K562 (cell line): ENCODE data around the gene ANKRD11. TPM values are rescaled to one million over a fixed set of nuclear protein-coding genes. Genes with fewer than 3 reads are reported as not detected.

Experiments
- FOS ChIP-seq: IDR thresholded peaks from 3 replicates; pipeline ENCODE4 v1.6.1; 2011; ENCODE audit not compliant: insufficient read length; ENCODE audit errors: extremely low read depth
- HEY1 ChIP-seq: fragments of 250-450 bp; sonication (Bioruptor Pico); IDR thresholded peaks from 2 replicates; pipeline ENCODE4 v1.5.0; 2020; ENCODE audit warnings: mild to moderate bottlenecking, moderate library complexity, borderline replicate concordance
- ILK ChIP-seq: fragments of 450-650 bp; IDR thresholded peaks from 2 replicates; pipeline ENCODE4 v1.6.1; 2016; ENCODE audit warnings: missing genetic modification characterization, low read depth, mild to moderate bottlenecking, missing compliant biosample characterization, moderate library complexity, borderline replicate concordance
- MCM5 ChIP-seq: fragments of 450-650 bp; IDR thresholded peaks from 2 replicates; pipeline ENCODE4 v1.6.1; 2016; ENCODE audit warnings: low read depth
- PTTG1 ChIP-seq: fragments of 450-650 bp; IDR thresholded peaks from 2 replicates; pipeline ENCODE4 v1.6.1; 2016; ENCODE audit warnings: low read depth, mild to moderate bottlenecking, missing genetic modification characterization, missing compliant biosample characterization
- SIX5 ChIP-seq, 2 experiments: IDR thresholded peaks; 2 replicates each; pipeline ENCODE4 v1.6.1; 2011; ENCODE audit warnings: low read length in 2 of 2, borderline replicate concordance in 1 of 2, low read depth in 1 of 2, mild to moderate bottlenecking in 1 of 2, moderate library complexity in 1 of 2; ENCODE audit not compliant: insufficient read depth in 1 of 2
- SP2 ChIP-seq: IDR thresholded peaks from 2 replicates; pipeline ENCODE4 v1.6.1; 2011; ENCODE audit warnings: mild to moderate bottlenecking, low read depth, low read length, moderate library complexity; ENCODE audit not compliant: poor library complexity, severe bottlenecking; ENCODE audit errors: extremely low read depth
- TBP ChIP-seq: optimal IDR thresholded peaks from 2 replicates; pipeline ENCODE3; 2011; ENCODE audit warnings: low read depth, low read length, improper control_type of control experiment
- ZNF165 ChIP-seq: fragments of 250-450 bp; sonication (Bioruptor Pico); IDR thresholded peaks from 2 replicates; pipeline ENCODE4 v1.4.0; 2020; ENCODE audit warnings: borderline replicate concordance
- polyA plus RNA-seq, 8 experiments: library from polyadenylated mRNA; depleted of rRNA in 4 of 8; stranded (reverse) in 5 of 8; unstranded in 3 of 8; fragments of >200 nt; fragmentation: Nextera tagmentation in 2 of 8; fragmentation: Illumina TruSeq in 1 of 8; extraction: Ambion mirVana in 2 of 8; extraction: Trizol in 1 of 8; gene quantifications; 2 replicates each; pipeline versions ENCODE4 v1.2.1 to v1.2.3, GENCODE V29; 2011 to 2014; ENCODE audit warnings: inconsistent platforms in 1 of 8, missing spikeins in 1 of 8
- total RNA-seq, 7 experiments: library from RNA; depleted of rRNA in 6 of 7; stranded (reverse); fragments of >200 nt in 6 of 7; fragmentation: Illumina TruSeq in 2 of 7; extraction: Trizol in 2 of 7; gene quantifications; 2 replicates each; pipeline versions ENCODE4 v1.2.1 to v1.2.3, GENCODE V29; 2011 to 2021; ENCODE audit warnings: low replicate concordance in 1 of 7
- TF ChIP-seq, protein P1 (sequence below), 3 experiments: IDR thresholded peaks in 2 of 3; conservative IDR thresholded peaks in 1 of 3; 2 replicates each; pipeline ENCODE4 v1.5.1; 2011 to 2012; ENCODE audit warnings: low read length in 3 of 3, mild to moderate bottlenecking in 3 of 3, control low read depth in 2 of 3, improper control_type of control experiment in 1 of 3, inconsistent platforms in 1 of 3, low read depth in 1 of 3, mixed read lengths in 1 of 3, moderate library complexity in 1 of 3; ENCODE audit not compliant: insufficient read depth in 2 of 3

Gene ANKRD11
- total and polyA plus RNA-seq, 9 of the 15 experiments (the other 6 are each of a cell fraction or from before 2014, with no cell fraction given): 4.7 to 126 (median 31.7) TPM

DNA sequence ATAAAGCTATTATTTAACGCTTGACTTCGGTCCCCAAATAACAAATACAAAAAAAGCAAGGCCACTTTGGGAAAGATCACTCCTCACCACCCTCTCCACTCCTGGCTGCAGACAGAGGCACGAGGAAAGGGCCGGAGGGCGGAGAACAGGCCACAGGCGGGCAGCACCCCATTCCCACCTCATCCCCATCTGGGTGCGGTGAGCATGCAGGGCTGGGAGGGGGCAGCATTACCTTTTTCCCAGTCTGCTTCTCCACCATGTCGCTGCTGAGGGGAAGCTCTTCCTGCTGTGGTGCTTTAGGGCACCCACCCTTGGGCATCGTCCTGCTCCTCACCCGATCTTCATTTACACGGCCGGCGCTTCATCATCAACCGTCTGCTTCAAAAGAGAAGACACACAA, 173.7 kb downstream of the ANKRD11 start (continued):
- TF ChIP-seq, protein P1, sequence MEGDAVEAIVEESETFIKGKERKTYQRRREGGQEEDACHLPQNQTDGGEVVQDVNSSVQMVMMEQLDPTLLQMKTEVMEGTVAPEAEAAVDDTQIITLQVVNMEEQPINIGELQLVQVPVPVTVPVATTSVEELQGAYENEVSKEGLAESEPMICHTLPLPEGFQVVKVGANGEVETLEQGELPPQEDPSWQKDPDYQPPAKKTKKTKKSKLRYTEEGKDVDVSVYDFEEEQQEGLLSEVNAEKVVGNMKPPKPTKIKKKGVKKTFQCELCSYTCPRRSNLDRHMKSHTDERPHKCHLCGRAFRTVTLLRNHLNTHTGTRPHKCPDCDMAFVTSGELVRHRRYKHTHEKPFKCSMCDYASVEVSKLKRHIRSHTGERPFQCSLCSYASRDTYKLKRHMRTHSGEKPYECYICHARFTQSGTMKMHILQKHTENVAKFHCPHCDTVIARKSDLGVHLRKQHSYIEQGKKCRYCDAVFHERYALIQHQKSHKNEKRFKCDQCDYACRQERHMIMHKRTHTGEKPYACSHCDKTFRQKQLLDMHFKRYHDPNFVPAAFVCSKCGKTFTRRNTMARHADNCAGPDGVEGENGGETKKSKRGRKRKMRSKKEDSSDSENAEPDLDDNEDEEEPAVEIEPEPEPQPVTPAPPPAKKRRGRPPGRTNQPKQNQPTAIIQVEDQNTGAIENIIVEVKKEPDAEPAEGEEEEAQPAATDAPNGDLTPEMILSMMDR (IDR thresholded peaks at IDR 0.05 in 2 of 3, conservative IDR thresholded peaks at IDR 0.05 in 1 of 3; ENCODE audit: insufficient read depth in 2 of 3, low read depth in 1 of 3, low read length in 3 of 3): no peak
- TF ChIP-seq SIX5 (IDR thresholded peaks at IDR 0.05; ENCODE audit: borderline replicate concordance in 1 of 2, insufficient read depth in 1 of 2, low read depth in 1 of 2, low read length in 2 of 2) (no peak), FOS (no peak), HEY1 (CRISPR knock-in tag) (no peak), ZNF165 (CRISPR knock-in tag) (no peak), TBP (no peak), MCM5 (no peak), PTTG1 (tag) (no peak), ILK (no peak), SP2 (no peak)
